Nephron progenitor cell (in vitro differentiated cells): ENCODE results near the gene ARHGAP12.

Source experiments
- DNase-seq: peaks from one replicate; pipeline ENCODE4 v3.0.0; 2021
- H3K27ac Mint-ChIP-seq: 2 replicates; pipeline ENCODE4 v1.8.0; 2021; ENCODE audit warnings: mild to moderate bottlenecking, moderate library complexity, mixed read lengths
- H3K27me3 Mint-ChIP-seq: 2 replicates; pipeline ENCODE4 v1.8.0; 2021; ENCODE audit warnings: mild to moderate bottlenecking, low read depth, mixed read lengths; ENCODE audit not compliant: poor library complexity
- H3K36me3 Mint-ChIP-seq: 2 replicates; pipeline ENCODE4 v1.8.0; 2021; ENCODE audit warnings: low read depth, mixed read lengths
- H3K4me1 Mint-ChIP-seq: 2 replicates; pipeline ENCODE4 v1.8.0; 2021; ENCODE audit warnings: mixed read lengths
- H3K4me3 Mint-ChIP-seq: 2 replicates; pipeline ENCODE4 v1.8.0; 2021; ENCODE audit warnings: mild to moderate bottlenecking, moderate library complexity, mixed read lengths
- H3K9me3 Mint-ChIP-seq: 2 replicates; pipeline ENCODE4 v1.8.0; 2021; ENCODE audit warnings: mild to moderate bottlenecking, moderate library complexity, mixed read lengths
- TF ChIP-seq, protein P1 (sequence below): fragments of 200-600 bp; sonication (generic); IDR thresholded peaks from 2 replicates; pipeline ENCODE4 v1.5.0; 2021; ENCODE audit warnings: antibody characterized with exemption

Gene ARHGAP12

DNA sequence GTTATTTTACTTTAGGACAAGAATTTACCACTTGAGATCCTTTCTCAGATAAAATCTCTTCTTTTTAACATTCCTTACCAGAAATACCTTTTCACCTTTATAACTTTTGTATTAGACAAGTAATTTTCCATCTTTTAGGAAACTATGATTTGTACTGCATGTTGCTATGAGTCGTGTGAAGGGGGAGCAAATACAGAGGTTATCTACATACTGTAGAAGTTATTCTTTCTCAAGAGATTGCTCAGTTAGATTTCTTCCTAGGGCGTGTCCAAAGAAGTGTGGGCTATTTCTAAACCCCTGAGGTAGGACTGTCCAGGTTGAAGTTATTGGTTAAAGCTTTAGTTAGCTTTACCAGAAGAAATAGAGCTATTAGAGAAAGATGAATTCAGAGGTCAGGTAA, 30.2 kb upstream of the ARHGAP12 start:
- H3K4me3 Mint-ChIP-seq, result no peak overlapping the region
- H3K27ac Mint-ChIP-seq, result no peak overlapping the region
- H3K36me3 Mint-ChIP-seq, result peaks cover 42% of the 10 kb centered on the region
- no peaks in the 10 kb centered on the region for H3K27me3 Mint-ChIP-seq
- no peak for DNase-seq
- H3K4me1 Mint-ChIP-seq, result peaks cover 17% of the 10 kb centered on the region
- TF ChIP-seq, protein P1, sequence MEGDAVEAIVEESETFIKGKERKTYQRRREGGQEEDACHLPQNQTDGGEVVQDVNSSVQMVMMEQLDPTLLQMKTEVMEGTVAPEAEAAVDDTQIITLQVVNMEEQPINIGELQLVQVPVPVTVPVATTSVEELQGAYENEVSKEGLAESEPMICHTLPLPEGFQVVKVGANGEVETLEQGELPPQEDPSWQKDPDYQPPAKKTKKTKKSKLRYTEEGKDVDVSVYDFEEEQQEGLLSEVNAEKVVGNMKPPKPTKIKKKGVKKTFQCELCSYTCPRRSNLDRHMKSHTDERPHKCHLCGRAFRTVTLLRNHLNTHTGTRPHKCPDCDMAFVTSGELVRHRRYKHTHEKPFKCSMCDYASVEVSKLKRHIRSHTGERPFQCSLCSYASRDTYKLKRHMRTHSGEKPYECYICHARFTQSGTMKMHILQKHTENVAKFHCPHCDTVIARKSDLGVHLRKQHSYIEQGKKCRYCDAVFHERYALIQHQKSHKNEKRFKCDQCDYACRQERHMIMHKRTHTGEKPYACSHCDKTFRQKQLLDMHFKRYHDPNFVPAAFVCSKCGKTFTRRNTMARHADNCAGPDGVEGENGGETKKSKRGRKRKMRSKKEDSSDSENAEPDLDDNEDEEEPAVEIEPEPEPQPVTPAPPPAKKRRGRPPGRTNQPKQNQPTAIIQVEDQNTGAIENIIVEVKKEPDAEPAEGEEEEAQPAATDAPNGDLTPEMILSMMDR, result no peak
- peaks cover 27% of the 10 kb centered on the region for H3K9me3 Mint-ChIP-seq

DNA sequence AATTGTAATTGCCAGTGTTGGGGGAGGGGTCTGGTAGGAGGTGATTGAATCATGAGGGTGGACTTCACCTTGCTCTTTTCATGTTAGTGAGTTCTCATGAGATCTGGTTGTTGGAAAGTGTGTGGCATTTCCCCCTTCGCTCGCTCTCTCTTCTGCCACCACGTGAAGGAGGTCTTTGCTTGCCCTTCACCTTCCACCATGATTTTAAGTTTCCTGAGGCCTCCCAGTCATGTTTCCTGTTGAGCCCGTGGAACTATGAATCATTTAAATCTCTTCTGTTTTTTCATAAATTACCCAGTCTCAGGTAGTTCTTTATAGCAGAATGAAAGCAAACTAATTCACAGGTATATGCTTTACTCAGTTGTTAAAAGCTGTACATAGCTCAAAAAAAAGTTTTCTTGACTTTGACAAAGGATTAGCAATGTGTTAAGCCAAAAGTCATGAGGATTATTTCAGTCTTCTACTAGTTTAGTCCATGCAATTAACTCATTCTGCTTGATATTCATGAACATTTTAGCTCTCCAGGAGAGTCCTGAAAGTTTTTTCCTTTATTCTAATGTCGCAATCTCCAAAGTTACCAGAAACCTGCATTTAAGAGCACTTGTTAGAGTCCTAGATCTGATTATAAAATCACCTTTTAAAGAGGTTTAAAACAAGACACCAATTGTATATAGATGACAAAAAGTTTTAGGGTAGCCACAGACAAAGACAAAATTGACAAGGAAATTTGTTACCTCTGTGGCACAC, 27.7 kb upstream of the ARHGAP12 start:
- Mint-ChIP-seq H3K4me3 (no peak overlapping the region), H3K9me3 (peaks cover 46% of the 10 kb centered on the region), H3K4me1 (peaks cover 8% of the 10 kb centered on the region), H3K27me3 (no peaks in the 10 kb centered on the region), H3K27ac (no peak overlapping the region), H3K36me3 (peaks cover 60% of the 10 kb centered on the region)
- TF ChIP-seq, protein P1, result no peak
- DNase-seq, result no peak

DNA sequence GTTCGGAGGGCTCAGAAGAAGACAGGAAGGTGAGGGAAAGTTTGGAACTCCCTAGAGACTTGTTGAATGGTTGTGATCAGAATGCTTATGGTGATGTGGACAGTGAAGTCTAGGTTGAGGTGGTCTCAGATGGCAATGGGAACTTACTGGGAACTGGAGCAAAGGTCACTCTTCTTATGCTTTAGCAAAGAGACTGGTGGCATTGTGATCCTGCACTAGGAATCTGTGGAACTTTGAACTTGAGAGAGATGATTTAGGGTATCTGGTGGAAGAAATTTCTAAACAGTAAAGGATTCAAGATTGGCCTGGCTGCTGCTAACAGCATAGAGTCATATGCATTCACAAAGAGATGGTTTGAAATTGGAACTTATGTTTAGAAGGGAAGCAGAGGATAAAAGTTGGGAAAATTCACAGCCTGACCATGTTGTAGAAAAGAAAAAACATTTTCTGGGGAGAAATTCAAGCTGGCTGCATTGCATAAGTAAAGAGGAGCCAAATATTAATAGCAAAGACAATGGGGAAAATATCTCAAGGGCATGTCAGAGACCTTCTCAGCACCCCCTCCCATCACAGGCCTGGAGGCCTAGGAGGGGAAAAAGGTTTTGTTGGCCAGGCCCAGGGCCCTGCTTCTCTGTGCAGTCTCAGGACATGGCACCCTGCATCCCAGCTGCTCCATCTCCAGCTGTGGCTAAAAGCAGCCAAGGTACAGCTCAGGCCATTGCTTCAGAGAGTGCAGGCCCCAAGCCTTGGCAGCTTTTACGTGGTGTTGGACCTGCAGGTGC, 26.0 kb upstream of the ARHGAP12 start:
- TF ChIP-seq, protein P1, result no peak
- no peak for DNase-seq
- H3K36me3 Mint-ChIP-seq, result peaks cover 69% of the 10 kb centered on the region
- H3K9me3 Mint-ChIP-seq, result peaks cover 58% of the 10 kb centered on the region
- no peak overlapping the region for H3K27ac Mint-ChIP-seq
- H3K4me1 Mint-ChIP-seq, result peaks cover 8% of the 10 kb centered on the region
- H3K27me3 Mint-ChIP-seq, result no peaks in the 10 kb centered on the region
- no peak overlapping the region for H3K4me3 Mint-ChIP-seq

DNA sequence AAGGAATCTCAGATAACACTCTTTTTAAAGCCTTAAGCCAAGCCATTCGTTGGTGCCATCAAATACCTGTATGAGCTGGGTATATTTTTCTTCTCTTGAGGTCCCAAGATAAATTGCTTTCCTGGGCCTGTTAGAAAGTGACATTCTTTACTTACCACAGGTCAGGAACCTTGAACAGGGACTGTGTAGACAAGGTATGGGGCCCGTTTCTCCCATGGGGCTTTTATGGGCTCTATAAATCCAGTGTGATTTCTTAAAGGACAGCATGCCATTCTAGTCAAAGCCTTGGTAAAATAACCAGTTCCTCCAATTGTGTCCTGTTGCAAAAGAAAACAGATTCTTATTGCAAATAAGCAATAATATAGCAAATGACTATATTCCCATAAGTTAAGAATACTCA, 24.8 kb upstream of the ARHGAP12 start:
- H3K27ac Mint-ChIP-seq, result no peak overlapping the region
- H3K36me3 Mint-ChIP-seq, result peaks cover 63% of the 10 kb centered on the region
- no peaks in the 10 kb centered on the region for H3K27me3 Mint-ChIP-seq
- TF ChIP-seq, protein P1, result no peak
- H3K4me3 Mint-ChIP-seq, result no peak overlapping the region
- no peak for DNase-seq
- H3K9me3 Mint-ChIP-seq, result peaks cover 58% of the 10 kb centered on the region
- peaks cover 8% of the 10 kb centered on the region for H3K4me1 Mint-ChIP-seq

DNA sequence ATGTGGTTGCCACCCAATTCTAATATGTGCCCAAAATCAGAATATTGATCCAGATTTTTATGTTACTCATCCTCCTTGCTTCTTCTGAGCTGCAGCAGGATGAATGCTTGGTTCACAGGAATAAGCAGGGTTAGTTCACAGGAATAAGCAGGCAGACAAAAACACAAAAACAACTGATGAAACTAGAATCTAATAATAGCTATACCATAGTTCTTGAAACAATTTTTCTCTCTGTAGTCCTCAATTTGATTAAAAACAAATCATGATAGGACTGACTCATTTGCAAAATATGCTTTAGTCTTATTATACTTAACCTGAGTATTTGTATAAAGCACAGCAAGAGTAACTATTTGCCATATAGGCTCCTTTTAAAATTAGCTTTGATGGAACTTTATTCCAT, 24.4 kb upstream of the ARHGAP12 start:
- H3K27ac Mint-ChIP-seq, result no peak overlapping the region
- peaks cover 58% of the 10 kb centered on the region for H3K9me3 Mint-ChIP-seq
- peaks cover 8% of the 10 kb centered on the region for H3K4me1 Mint-ChIP-seq
- H3K36me3 Mint-ChIP-seq, result peaks cover 62% of the 10 kb centered on the region
- no peak overlapping the region for H3K4me3 Mint-ChIP-seq
- TF ChIP-seq, protein P1, result no peak
- no peak for DNase-seq
- no peaks in the 10 kb centered on the region for H3K27me3 Mint-ChIP-seq
